22Rv1 (cell line): ENCODE results near the gene FAM193B.

Source experiments
- CTCF ChIP-seq: fragments of 450-650 bp; IDR thresholded peaks from 2 replicates; pipeline ENCODE4 v1.5.1; 2017; ENCODE audit warnings: mild to moderate bottlenecking
- ZFX ChIP-seq: fragments of 450-650 bp; IDR thresholded peaks from 2 replicates; pipeline ENCODE4 v1.6.1; 2017; ENCODE audit warnings: antibody characterized with exemption, borderline replicate concordance

DNA sequence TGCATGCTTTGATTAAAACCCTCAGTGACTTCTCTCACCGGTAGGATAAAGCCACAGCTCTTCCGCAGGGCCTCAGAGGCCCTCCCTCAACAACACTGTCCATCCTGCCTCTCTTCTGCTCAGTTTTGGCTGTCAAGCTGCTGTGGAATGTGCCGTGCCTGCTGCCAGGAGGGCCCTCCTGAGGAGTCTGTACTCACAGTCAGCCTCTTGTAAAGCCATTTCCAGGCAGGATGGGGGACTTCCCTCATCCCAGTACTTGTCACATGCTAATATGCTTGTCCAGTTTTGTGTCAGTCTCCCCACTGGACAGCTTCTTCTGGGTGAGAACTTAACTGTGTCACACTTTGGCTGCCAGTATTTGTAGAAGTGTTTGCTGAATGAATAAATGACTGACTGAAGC is 23.7 kb downstream of the FAM193B start:
- TF ChIP-seq CTCF: no peak
- no peak for TF ChIP-seq ZFX
